ENCODE measurements around the gene CHMP5. TPM values are rescaled to one million over a fixed set of nuclear protein-coding genes. Genes with fewer than 3 reads are reported as not detected.

The CHMP5 gene
- total RNA-seq, 1 donor from 2014 or later, result 44.2 TPM

- no peaks in the 10 kb centered on the region for H3K4me1 Mint-ChIP-seq
- no peak overlapping the region for H3K4me3 Mint-ChIP-seq
- H3K27ac Mint-ChIP-seq (ENCODE audit: unreplicated experiment), result no peak overlapping the region
- no peak for DNase-seq (ENCODE audit: low read depth, low spot score)
- H3K27me3 Mint-ChIP-seq (ENCODE audit: low read depth), result no peaks in the 10 kb centered on the region
- no peak for TF ChIP-seq CTCF (conservative IDR thresholded peaks at IDR 0.05)
- H3K36me3 Mint-ChIP-seq (ENCODE audit: low read depth), result peaks cover 13% of the 10 kb centered on the region
- no peaks in the 10 kb centered on the region for H3K9me3 Mint-ChIP-seq
These were observed 14.3 kb upstream of the CHMP5 start for GRCh38 chr9:33250458-33250995.

GRCh38 chr9:33254211-33254610 is 10.6 kb upstream of the CHMP5 start:
- no peak overlapping the region for H3K4me3 Mint-ChIP-seq
- H3K4me1 Mint-ChIP-seq, result no peaks in the 10 kb centered on the region
- H3K27me3 Mint-ChIP-seq (ENCODE audit: low read depth), result no peaks in the 10 kb centered on the region
- DNase-seq (ENCODE audit: low read depth, low spot score), result no peak
- TF ChIP-seq CTCF (conservative IDR thresholded peaks at IDR 0.05), result no peak
- peaks cover 16% of the 10 kb centered on the region for H3K36me3 Mint-ChIP-seq (ENCODE audit: low read depth)
- no peak overlapping the region for H3K27ac Mint-ChIP-seq (ENCODE audit: unreplicated experiment)
- no peaks in the 10 kb centered on the region for H3K9me3 Mint-ChIP-seq

GRCh38 chr9:33255014-33255413 is 9.8 kb upstream of the CHMP5 start:
- no peak for DNase-seq (ENCODE audit: low read depth, low spot score)
- Mint-ChIP-seq H3K9me3 (no peaks in the 10 kb centered on the region), H3K4me3 (no peak overlapping the region), H3K4me1 (no peaks in the 10 kb centered on the region), H3K27ac (ENCODE audit: unreplicated experiment) (no peak overlapping the region), H3K27me3 (ENCODE audit: low read depth) (no peaks in the 10 kb centered on the region), H3K36me3 (ENCODE audit: low read depth) (peaks cover 16% of the 10 kb centered on the region)
- no peak for TF ChIP-seq CTCF (conservative IDR thresholded peaks at IDR 0.05)

GRCh38 chr9:33255471-33255870 is 9.4 kb upstream of the CHMP5 start:
- no peaks in the 10 kb centered on the region for H3K27me3 Mint-ChIP-seq (ENCODE audit: low read depth)
- no peak for TF ChIP-seq CTCF (conservative IDR thresholded peaks at IDR 0.05)
- H3K36me3 Mint-ChIP-seq (ENCODE audit: low read depth), result peaks cover 16% of the 10 kb centered on the region

GRCh38 chr9:33256236-33256635 is 8.6 kb upstream of the CHMP5 start:
- no peak for TF ChIP-seq CTCF (conservative IDR thresholded peaks at IDR 0.05)
- Mint-ChIP-seq H3K9me3 (no peaks in the 10 kb centered on the region), H3K27me3 (ENCODE audit: low read depth) (no peaks in the 10 kb centered on the region), H3K27ac (ENCODE audit: unreplicated experiment) (no peak overlapping the region), H3K4me1 (no peaks in the 10 kb centered on the region), H3K36me3 (ENCODE audit: low read depth) (peaks cover 16% of the 10 kb centered on the region), H3K4me3 (no peak overlapping the region)
- DNase-seq (ENCODE audit: low read depth, low spot score), result no peak

More at GRCh38 chr9:33255471-33255870, 9.4 kb upstream of the CHMP5 start:
- Mint-ChIP-seq H3K27ac (ENCODE audit: unreplicated experiment) (no peak overlapping the region), H3K4me1 (no peaks in the 10 kb centered on the region), H3K4me3 (no peak overlapping the region), H3K9me3 (no peaks in the 10 kb centered on the region)
- no peak for DNase-seq (ENCODE audit: low read depth, low spot score)

Measured in neural crest cell (in vitro differentiated cells).